Hepatocyte (in vitro differentiated cells): ENCODE measurements around the gene SYT15. TPM values are rescaled to one million over a fixed set of nuclear protein-coding genes. Genes with fewer than 3 reads are reported as not detected.
"Not testable (repeated sequence)": the region's sequence is repeated elsewhere in the genome, so short reads cannot be mapped to it uniquely, and the experiment has no call there.

Experiments used
- DNase-seq: peaks from one replicate; pipeline ENCODE4 v3.0.0-alpha.2; 2016; ENCODE audit warnings: low spot score
- H2AFZ ChIP-seq: fragments of 200-600 bp; sonication (generic); 2 replicates; pipeline ENCODE4 v1.6.0; 2016; ENCODE audit warnings: antibody characterized with exemption, mild to moderate bottlenecking
- H3K27ac ChIP-seq: fragments of 200-600 bp; sonication (generic); 2 replicates; pipeline ENCODE4 v1.5.1; 2016; ENCODE audit warnings: mild to moderate bottlenecking
- H3K27me3 ChIP-seq: fragments of 200-600 bp; sonication (generic); 2 replicates; pipeline ENCODE4 v1.6.1; 2016
- H3K36me3 ChIP-seq: fragments of 200-600 bp; sonication (generic); replicated peaks from 2 replicates; pipeline ENCODE4 v1.5.1; 2016; ENCODE audit warnings: low read depth; ENCODE audit not compliant: insufficient read depth
- H3K4me1 ChIP-seq: fragments of 200-600 bp; sonication (generic); 2 replicates; pipeline ENCODE4 v1.5.1; 2016; ENCODE audit warnings: mild to moderate bottlenecking, moderate library complexity; ENCODE audit not compliant: insufficient read depth
- H3K4me2 ChIP-seq: fragments of 200-600 bp; sonication (generic); 2 replicates; pipeline ENCODE4 v1.6.0; 2016
- H3K4me3 ChIP-seq: fragments of 200-600 bp; sonication (generic); 2 replicates; pipeline ENCODE4 v1.5.1; 2016; ENCODE audit warnings: mild to moderate bottlenecking
- H3K79me2 ChIP-seq: fragments of 200-600 bp; sonication (generic); 2 replicates; pipeline ENCODE4 v1.6.0; 2017; ENCODE audit warnings: mild to moderate bottlenecking
- H3K9me2 ChIP-seq: fragments of 200-600 bp; sonication (generic); replicated peaks from 2 replicates; pipeline ENCODE4 v1.6.0; 2017; ENCODE audit warnings: mild to moderate bottlenecking; ENCODE audit not compliant: insufficient read depth
- H3K9me3 ChIP-seq: fragments of 200-600 bp; sonication (generic); 2 replicates; pipeline ENCODE4 v1.5.1; 2016; ENCODE audit warnings: low read depth, mild to moderate bottlenecking
- H4K20me1 ChIP-seq: fragments of 200-600 bp; sonication (generic); 2 replicates; pipeline ENCODE4 v1.6.0; 2016; ENCODE audit warnings: mild to moderate bottlenecking; ENCODE audit not compliant: insufficient read depth, poor library complexity, severe bottlenecking
- WGBS: methylation state at CpG from one replicate; pipeline ENCODE4 v1.1.6; 2016; ENCODE audit warnings: low lambda C conversion rate; ENCODE audit errors: missing lambda C conversion rate; 5-methylcytosine and 5-hydroxymethylcytosine counted together
- polyA plus RNA-seq: library from polyadenylated mRNA; unstranded; fragments of >200 nt; fragmentation: Nextera tagmentation; extraction: Ambion mirVana; gene quantifications from 2 replicates; pipeline ENCODE4 v1.2.1, GENCODE V29; 2016
- total RNA-seq: library from RNA; depleted of rRNA; stranded (reverse); fragments of >200 nt; gene quantifications from 2 replicates; pipeline ENCODE4 v1.2.3, GENCODE V29; 2014

SYT15 gene
- total and polyA plus RNA-seq, 2 experiments from 2014 or later, result 1.1 to 2.9 TPM

DNA sequence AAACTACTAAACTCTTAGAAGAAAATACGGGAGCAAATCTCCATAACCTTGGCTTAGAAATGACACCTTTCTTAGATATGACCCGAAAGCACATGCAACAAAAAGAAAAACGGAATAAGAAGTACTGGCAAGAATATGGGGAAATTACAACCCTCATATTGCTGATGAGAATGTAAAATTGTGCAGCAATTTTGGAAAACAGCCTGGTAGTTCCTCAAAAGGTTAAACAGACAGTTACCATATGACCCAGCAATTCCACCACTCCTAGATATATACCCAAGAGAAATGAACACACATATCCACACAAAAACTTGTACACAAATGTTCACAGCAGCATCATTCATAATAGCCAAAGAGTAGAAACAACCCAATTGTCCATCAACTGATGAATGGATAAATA, 37.3 kb downstream of the SYT15 start:
- H4K20me1 ChIP-seq, H3K9me3 ChIP-seq, H3K9me2 ChIP-seq, H3K4me2 ChIP-seq, H3K27ac ChIP-seq, H3K27me3 ChIP-seq, H3K4me3 ChIP-seq, H3K4me1 ChIP-seq, H3K79me2 ChIP-seq, H2AFZ ChIP-seq, DNase-seq, H3K36me3 ChIP-seq: not testable (repeated sequence)
- WGBS, result no CpG with 5 or more reads among the region's 3 CpGs

DNA sequence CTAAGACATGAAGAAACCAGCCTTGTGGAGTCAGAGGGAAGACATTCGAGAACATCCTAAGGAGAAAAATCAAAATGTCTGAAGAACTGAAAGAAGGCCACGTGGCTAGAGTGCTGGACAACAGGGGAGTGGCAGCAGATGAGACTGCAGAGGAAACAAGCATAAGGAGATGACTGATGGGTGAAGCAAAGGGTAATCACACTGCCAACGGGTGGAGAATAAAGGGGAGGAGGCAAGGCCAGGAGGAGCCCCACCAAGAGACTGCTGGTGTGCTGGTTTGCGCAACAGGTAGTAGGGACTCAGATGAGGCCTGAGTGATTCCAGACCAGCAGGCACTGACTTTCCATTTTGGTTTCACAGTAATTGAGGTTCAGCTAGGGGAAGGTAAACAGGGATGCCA, 38.2 kb downstream of the SYT15 start:
- not testable (repeated sequence) for H3K4me1 ChIP-seq, H4K20me1 ChIP-seq, H2AFZ ChIP-seq, H3K9me3 ChIP-seq, H3K9me2 ChIP-seq, H3K79me2 ChIP-seq, H3K4me3 ChIP-seq, H3K27me3 ChIP-seq, H3K4me2 ChIP-seq, H3K27ac ChIP-seq, H3K36me3 ChIP-seq, DNase-seq
- WGBS, result 75% methylated on average over 4 of the region's 4 CpGs

GRCh38 chr10:46617913-46618312, 39.0 kb downstream of the SYT15 start:
- H4K20me1 ChIP-seq, H3K9me3 ChIP-seq, H3K4me1 ChIP-seq, H3K36me3 ChIP-seq, DNase-seq, H3K9me2 ChIP-seq, H3K79me2 ChIP-seq, H3K4me3 ChIP-seq, H3K27me3 ChIP-seq, H3K4me2 ChIP-seq, H2AFZ ChIP-seq, H3K27ac ChIP-seq: not testable (repeated sequence)
- 100% methylated on average over 2 of the region's 3 CpGs for WGBS

DNA sequence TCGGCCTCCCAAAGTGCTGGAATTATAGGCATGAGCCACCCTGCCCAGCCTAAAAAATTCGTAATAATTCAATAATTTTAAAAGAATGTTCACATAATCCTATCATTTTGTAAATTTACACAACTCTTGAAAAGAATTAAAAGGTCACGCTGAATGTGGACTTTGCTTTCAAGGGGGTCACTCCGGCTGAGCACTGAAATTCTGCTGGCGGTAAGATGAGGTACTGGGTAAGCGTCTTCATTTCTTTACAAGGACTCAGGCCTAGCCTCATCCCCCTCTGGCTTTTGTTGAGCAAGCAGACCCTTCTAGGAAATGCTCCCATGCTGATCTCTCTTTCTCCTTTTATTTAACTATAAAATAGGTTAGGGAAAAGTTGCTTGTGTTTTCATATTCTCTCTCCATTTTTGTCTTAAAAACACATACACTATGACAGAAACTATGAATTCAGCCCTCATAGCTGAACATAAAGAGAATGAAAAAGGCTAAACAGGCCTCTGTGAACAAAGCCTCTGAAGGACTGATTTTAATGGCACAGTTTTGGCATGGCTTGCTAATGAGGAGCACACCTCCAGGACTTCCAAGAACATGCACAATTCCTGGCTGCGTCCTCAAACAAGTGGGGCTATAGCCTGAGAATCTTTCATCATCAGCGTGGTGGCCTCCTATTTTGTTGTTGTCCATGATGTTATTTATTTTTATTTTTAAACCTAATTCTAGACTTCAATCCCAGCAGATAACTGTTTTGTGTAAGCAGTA, 45.1 kb downstream of the SYT15 start:
- H3K27ac ChIP-seq, H3K4me3 ChIP-seq, H3K36me3 ChIP-seq, DNase-seq, H3K4me2 ChIP-seq, H2AFZ ChIP-seq, H3K27me3 ChIP-seq, H4K20me1 ChIP-seq, H3K4me1 ChIP-seq, H3K79me2 ChIP-seq, H3K9me2 ChIP-seq, H3K9me3 ChIP-seq: not testable (repeated sequence)
- 55% methylated on average over 3 of the region's 8 CpGs for WGBS

DNA sequence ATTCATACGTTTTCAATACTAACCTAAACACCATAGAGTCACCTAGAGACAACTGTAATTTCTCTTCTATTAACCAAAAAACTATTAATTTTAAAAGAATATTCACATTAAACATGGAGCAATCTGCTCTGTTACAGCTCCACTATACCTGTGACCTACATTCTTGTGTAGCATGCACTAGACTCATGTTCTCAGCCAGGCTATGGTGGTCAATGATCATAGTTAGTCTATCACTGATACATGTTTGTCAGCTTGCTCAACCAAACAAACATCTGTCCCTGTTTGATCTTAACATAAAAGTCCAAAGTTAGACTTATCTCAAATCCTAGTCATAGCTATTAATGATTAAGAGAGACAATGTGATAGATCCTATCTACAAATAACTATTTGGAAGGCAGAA, 50.9 kb downstream of the SYT15 start:
- H3K9me3 ChIP-seq, H2AFZ ChIP-seq, H3K27ac ChIP-seq, DNase-seq, H3K4me2 ChIP-seq, H3K9me2 ChIP-seq, H3K79me2 ChIP-seq, H3K4me3 ChIP-seq, H3K27me3 ChIP-seq, H4K20me1 ChIP-seq, H3K36me3 ChIP-seq, H3K4me1 ChIP-seq: not testable (repeated sequence)
- no CpG with 5 or more reads among the region's 1 CpG for WGBS

DNA sequence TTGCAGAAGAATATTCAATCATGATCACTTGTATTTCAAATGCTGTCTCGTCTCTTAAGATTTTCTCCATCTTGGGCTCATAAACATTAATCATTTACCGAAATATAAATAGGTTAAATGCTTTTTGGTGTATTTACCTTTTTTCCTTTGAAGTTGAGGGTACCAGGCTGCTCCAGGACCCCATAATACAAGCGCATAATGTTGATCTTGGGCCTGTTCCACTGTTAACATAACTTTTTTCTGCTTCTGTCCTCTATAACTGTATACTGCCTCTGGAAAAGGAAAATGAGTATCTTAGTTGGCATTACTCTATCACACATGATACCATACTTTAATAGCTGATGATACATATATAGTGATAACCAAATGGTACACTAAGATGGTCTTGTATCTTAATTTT, 51.9 kb downstream of the SYT15 start:
- WGBS, result no CpG with 5 or more reads among the region's 3 CpGs
- not testable (repeated sequence) for DNase-seq, H3K36me3 ChIP-seq, H2AFZ ChIP-seq, H3K9me3 ChIP-seq, H3K4me3 ChIP-seq, H3K79me2 ChIP-seq, H3K4me2 ChIP-seq, H3K4me1 ChIP-seq, H3K27ac ChIP-seq, H4K20me1 ChIP-seq, H3K27me3 ChIP-seq, H3K9me2 ChIP-seq

- H3K79me2 ChIP-seq, H3K9me3 ChIP-seq, DNase-seq, H2AFZ ChIP-seq, H3K27me3 ChIP-seq, H3K4me3 ChIP-seq, H4K20me1 ChIP-seq, H3K36me3 ChIP-seq, H3K4me2 ChIP-seq, H3K4me1 ChIP-seq, H3K27ac ChIP-seq, H3K9me2 ChIP-seq: not testable (repeated sequence)
- WGBS, result no CpG with 5 or more reads among the region's 3 CpGs
These were observed 52.8 kb downstream of the SYT15 start for GRCh38 chr10:46631683-46632082.

DNA sequence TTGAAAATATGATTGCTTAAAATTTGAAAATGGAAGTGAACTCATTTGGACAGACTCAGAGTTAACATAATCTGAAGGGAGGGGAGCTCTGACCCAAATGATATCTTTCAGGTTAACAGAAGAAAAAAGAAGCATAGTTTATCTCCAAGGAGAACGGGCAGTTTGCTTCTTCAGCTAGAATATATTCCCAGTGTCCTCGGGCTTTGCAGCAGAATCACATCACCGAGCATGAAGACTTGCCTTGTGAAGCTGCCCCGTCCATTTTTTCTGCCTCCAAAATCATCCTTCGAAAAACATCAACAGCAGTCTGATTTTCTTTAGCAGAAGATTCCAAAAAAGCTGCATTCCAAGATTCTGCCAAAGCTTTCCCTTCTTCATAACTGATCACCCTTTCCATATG, 55.8 kb downstream of the SYT15 start:
- DNase-seq, H4K20me1 ChIP-seq, H2AFZ ChIP-seq, H3K36me3 ChIP-seq, H3K9me2 ChIP-seq, H3K79me2 ChIP-seq, H3K4me1 ChIP-seq, H3K4me3 ChIP-seq, H3K9me3 ChIP-seq, H3K27me3 ChIP-seq: not testable (repeated sequence)
- H3K4me2 ChIP-seq, result peak overlapping the region; percentile 73
- H3K27ac ChIP-seq, result peak overlapping the region; percentile 40
- WGBS, result 22% methylated on average over 5 of the region's 5 CpGs

GRCh38 chr10:46635364-46635959, 56.5 kb downstream of the SYT15 start:
- not testable (repeated sequence) for H3K27me3 ChIP-seq, H3K79me2 ChIP-seq, H4K20me1 ChIP-seq, H3K36me3 ChIP-seq, H3K9me2 ChIP-seq, DNase-seq, H3K9me3 ChIP-seq, H3K4me1 ChIP-seq
- peak overlapping the region; percentile 44 for H3K4me2 ChIP-seq
- H2AFZ ChIP-seq, result peak overlapping the region; percentile 48
- WGBS, result 0% methylated on average over 5 of the region's 63 CpGs
- peak overlapping the region; percentile 64 for H3K27ac ChIP-seq
- peak overlapping the region; percentile 3 for H3K4me3 ChIP-seq
